GM18520 (cell line): ENCODE measurements around the gene ACOT7.
"Not testable (repeated sequence)": the region's sequence is repeated elsewhere in the genome, so short reads cannot be mapped to it uniquely, and the experiment has no call there.

Source experiments
- ATAC-seq: cut with Tn5 transposase; IDR thresholded peaks from one replicate; pipeline ENCODE4 v1.9.1; 2021; ENCODE audit not compliant: unreplicated experiment

The ACOT7 gene

DNA sequence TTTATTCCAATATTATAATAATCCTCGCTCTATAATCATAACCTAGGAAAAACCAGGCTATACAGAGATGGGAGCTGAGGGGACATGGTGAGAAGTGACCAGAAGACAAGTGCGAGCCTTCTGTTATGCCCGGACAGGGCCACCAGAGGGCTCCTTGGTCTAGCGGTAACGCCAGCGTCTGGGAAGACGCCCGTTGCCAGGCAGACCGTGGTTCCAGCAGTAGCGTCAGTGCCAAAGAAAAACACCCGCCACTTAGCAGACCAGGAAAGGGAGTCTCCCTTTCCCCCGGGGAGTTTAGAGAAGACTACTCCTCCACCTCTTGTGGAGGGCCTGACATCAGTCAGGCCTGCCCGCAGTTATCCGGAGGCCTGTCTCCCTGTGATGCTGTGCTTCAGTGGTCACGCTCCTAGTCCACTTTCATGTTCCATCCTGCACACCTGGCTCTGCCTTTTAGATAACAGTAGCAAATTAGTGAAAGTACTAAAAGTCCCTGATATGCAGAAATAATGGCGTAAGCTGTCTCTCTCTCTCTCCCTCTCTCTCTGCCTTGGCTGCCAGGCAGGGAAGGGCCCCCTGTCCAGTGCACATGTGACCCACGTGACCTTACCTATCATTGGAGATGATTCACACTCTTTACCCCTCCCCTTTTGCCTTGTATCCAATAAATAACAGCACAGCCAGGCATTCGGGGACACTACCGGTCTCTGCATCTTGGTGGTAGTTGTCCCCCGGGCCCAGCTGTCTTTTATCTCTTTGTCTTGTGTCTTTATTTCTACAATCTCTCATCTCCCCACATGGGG lies 30.3 kb downstream of the ACOT7 start:
- not testable (repeated sequence) for ATAC-seq

DNA sequence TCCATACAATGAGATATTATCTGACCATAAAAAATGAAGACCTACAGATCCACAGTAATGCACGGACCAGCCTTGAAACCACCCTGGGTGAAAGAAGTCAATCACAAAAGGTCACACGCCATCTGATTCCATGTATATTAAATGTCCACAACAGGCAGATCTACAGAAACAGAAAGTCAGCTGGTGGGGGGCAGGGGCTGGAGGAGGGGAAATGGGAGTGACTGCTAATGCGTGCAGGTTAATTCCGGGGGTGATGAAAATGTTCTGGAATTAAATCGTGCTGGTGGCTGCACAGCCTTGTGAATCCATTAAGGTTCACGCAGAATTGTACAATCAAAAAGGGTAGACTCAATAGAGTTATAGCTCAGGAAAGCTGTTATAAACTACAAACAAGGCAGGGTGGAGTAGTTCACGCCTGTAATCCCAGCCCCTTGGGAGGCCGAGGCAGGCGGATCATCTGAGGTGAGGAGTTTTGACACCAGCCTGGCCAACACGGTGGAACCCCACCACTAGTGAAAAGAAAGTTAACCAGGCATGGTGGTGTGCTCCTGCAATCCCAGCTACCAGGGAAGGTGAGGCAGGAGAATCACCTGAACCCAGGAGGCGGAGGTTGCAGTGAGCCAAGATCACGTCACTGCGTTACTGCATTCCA lies 32.3 kb downstream of the ACOT7 start:
- no peak for ATAC-seq

DNA sequence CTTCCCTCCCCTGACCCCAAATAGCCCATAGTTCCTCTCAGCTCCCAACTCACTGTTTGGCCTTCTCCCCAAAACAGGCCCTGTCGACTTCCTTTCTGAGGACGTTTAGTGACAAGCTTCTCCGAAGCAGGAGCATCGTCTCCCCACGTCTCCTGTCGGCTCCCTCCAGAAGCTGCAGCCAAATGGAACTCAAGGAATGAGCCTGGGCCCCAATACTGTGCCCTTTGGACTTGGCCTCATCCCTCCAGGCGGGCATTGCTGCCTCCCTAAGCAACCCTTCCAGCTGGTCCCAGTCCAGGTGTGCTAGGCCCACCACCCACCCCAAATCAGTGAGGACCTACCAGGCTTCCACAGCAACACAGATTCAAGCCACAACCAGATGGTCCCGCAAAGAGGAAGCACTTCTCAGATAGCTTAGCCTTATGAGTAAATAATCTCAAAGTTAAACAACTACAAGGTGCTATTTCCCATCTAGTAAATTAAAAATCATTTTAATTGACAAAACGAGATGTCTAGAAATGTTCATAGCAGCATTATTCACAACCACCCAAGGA lies 33.0 kb downstream of the ACOT7 start:
- ATAC-seq: no peak

DNA sequence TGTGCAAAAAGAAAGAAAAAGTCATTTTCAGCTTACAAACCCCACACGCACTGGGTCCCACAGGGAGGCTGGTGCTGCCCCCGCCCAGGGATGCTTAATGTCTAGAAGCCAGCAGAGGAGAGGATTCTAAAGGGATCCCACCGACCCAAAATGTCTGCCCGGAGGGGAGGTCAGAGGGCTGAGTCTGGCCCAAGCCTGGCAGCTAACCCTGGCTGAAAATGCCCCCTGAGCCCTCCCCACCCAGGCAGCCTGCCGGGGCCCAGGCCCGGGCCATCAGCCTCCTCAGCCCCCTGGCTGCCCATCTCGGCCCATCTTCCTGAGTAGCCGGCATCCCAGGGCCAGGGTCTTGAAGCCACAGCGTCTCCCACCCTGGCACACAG lies 33.5 kb downstream of the ACOT7 start:
- ATAC-seq: no peak

DNA sequence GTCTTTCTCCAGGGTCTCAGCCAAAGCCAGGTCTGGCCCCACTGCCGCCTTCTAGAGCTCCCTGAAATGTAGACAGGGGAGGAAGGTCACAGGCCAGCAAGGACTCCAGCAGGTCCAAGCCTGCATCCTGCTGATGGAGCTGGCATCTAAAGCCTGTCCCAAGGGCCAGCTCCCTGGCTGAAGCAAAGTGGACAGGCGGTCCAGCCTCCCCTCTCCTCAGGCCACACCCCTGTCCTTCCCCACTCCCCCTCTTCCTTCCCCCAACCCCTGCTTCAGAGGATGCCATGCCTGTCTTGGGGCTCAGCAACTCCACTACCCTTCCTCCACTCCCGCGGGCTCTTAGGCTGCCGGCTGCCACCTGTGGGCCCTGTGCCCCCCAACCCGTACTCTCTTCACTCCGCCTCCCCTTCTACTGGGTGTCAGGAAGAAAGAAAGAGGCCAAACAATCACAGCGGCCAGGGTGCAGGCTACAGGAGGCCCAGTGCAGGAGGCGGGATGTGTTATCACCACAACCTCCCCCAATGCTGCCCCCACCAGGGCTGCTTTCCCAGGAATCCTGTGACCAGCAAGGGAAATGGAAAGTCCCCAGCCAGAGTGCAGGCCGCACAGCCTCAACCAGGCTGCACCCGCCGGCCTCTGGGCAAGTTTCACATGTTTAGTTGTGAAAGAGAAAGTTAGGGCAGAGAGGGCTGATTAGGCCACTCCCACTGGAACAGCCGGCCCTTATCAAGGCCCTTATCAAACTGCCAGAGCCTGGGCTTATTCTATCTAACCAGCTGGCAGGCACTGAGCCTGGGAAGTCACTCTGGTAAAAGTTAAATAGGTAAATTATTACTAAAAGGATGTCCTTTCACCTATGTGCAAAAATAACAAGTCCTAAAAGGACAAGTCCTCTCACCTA lies 34.1 kb downstream of the ACOT7 start:
- peak; percentile 59 for ATAC-seq

DNA sequence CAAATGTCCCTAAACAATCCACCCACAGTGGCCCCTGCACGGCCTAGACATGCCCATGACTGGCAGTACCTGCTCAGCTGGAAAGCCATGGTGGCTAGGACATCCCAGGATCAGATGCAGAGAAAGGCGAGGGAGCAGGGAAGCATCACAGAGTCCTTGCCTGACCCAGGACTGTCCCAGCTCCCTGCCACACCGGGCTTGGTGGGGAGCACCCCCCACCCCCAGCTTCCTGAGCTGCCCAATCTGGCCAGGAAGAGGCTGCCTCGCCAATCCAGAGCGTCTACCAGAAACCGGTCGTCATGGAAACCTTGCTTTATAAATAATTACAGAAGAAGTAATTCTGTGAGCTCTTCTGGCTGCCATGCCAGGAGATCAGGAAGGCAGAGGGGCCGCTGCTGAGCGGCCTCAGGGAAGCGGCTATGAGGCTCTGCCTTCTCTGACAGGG lies 34.8 kb downstream of the ACOT7 start:
- no peak for ATAC-seq

DNA sequence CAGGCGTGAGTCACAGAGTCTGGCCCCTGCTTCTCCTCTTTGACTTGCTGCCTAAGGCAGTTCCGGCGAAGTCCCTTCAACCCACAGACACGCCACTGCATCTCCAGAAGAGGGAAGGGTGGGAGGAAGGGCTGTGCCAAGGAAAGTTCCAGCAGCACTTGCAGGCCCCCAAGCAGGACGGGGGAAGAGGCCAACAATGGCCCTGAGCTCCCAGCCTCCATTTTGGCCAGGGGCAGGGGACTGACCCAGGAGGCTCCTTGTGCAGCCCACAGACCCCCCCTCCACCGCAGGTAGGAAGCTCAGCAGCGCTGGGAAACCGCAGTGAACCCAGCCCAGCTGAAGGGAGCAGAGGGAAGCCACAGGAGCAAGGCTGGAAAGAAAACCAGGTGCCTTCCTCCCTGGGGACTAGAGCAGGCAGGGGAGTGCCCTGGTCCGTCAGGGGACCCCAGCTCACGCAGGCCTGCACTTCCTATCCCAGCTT lies 35.4 kb downstream of the ACOT7 start:
- no peak for ATAC-seq

DNA sequence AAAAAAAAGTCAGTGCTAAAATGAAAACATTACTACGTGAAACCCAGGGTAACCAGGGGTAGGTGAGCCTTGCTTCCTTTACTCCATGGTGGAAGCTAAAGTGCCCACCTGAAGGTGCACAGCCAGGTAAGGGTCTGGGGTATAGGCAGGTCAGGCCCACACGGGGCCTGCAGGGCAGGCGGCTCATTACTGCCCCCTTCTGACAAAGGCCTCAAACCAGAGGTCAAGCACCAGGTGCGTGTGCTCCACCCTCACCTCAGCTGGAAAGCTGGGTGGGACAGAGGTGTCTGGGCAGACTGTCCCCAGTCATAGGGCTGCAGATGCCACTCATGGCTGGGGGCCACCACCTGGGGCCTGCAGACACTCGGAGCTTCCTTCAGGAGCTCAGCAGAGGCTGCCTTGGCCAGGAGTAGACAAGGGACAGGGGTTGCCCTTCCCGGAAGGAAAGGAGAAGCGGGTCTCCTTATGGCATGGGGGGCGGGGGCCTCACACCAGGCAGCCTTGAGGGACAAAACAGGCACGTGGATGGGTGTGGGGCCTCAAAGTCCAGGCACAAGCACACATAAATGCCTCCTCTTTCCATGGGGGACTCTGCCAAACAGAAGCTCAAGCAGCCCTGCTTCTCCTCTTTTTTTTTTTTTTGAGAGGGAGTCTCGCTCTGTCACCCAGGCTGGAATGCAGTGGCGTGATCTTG lies 36.2 kb downstream of the ACOT7 start:
- ATAC-seq: no peak

DNA sequence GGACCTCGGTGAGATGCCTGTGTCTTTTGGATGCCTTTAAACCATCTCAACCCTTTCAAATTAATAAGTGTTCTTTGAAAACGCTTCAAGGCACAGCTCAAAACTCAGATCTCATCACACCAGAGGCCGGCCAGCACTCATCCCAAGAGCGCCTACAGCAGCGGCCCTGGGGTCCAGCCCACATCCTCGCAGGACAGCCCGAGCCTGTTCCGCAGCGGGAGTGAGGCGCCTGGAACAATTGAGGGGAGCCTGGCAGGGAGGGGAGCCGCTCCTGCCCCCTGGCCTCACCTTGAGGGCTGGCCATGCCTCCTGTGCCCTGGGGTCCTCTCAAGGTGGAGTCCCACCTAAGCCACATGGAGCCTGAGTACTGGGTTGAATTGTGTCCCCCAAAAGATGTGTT lies 37.9 kb downstream of the ACOT7 start:
- no peak for ATAC-seq

DNA sequence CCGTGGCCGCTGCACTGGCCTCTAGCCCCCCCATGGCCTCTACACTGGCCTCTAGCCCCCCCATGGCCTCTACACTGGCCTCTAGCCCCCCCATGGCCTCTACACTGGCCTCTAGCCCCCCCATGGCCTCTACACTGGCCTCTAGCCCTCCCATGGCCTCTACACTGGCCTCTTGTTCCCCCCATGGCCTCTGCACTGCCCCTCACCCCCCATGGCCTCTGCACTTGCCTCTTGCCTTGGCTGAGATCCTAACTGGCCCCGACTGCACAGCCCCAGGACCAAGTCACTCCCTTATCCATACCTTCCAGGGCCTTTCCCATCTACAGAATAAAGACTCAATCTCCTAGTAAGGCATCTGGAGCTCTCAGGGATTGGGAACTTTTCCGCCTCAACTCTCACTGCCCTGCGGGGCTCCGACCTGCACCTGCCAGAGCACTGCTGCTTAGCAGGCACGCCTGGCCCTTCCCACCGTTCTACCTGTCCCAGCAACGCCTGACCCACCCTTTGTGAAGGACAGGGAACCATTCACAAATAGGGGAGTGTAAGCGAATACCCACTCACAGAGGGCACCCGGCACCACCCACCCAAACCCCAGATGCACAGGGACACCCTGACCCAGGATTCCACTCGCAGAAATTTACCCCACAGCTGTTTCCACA lies 38.8 kb downstream of the ACOT7 start:
- ATAC-seq: no peak

DNA sequence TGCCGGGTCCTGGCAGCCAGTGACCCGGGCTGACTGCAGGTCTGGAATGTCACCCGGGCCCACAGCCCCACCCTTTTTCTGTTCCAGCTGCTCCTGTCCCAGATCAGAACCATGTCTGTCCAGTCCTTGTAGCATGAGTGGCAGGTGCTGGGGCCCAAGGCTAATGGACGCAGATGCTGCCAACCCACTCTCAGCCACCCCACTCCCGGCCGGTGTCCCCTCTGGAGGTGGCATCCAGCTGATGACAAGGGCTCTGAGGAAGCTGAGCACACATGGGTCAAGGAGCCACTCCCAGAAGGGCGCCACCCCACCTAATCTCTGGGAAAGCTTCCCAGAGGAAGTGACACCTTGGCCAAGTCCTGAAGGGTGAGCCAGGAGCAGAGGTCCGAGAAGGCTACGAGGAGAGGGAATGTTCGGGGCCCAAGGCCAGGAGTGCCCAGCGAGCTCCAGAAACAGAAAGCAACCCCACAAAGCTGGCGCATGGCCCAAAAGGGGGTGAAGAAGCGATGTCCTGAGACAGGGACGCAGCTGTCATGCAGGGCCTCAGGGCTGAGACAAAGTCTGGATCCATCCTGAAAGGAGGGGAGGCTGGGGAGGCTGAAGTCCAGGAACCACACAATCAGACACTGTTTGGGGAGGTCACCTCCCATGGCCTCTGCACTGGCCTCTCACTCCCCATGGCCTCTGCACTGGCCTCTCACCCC lies 39.5 kb downstream of the ACOT7 start:
- no peak for ATAC-seq

DNA sequence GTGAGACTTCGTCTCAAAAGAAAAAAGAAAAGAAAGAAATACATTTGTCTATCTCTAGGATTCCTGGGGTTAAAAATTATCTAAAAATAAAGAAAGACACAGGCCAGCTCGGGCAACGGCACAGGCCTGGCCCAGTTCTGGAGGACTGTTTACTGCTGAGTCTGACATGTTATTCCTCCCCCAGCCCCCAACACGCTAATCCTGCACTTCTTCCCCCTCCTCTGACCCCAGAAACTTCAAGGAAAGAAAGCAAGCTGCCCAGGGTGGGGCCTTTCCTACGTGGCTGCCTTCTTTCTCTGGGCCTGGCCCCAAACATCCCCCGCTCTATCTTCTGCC lies 40.0 kb downstream of the ACOT7 start:
- no peak for ATAC-seq

DNA sequence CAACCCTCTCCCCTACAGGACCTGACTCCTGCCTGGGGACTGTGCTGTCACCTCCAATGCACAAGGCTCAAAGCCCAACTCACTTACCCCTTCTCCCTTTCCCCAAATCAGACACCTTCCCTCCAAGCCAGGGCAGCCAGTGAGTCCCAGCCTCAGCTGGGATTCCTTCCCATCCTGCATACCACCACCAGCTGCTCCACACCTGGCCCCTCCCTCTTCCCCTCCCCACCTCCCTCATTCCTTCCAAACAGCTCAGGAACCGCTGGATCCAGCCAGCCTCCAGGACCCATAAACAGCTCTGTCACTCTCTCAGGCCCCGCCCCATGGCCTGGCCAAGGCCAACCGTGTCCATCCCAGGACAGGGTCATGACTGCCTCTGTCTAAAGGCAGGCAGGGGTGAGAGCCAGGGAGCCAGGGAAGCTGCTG lies 41.4 kb downstream of the ACOT7 start:
- no peak for ATAC-seq

DNA sequence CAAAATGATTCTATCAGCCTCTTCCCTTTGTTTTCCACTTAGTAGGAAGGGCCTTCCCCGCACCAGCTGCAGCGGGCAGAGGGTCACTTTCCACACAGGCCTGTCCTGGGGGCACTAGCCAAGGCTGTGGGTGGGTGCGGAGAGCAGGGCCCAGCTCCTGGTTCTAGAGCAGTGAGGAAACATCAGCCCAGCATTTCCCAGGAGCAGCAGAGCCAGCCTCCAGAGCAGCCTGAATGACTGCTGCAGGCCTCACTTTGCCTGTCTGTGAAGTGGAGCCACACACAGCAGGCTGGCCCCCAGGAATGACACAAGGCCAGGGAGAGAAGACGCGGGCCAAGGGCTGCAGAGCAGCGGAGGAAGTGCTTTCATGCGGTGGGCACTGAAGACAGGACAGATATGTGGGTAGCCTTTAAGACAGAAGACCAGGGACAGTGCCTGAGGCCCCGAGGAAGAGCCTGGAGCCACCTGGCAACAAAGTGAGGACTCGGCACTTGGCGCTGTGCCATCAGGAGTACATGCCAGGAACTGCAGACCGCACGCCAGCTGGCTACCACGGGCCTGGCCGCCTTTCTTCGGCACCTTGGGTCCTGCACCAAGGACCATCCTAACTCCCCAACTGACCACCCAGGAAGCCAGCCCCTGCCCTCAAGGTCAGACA lies 42.0 kb downstream of the ACOT7 start:
- ATAC-seq: no peak

DNA sequence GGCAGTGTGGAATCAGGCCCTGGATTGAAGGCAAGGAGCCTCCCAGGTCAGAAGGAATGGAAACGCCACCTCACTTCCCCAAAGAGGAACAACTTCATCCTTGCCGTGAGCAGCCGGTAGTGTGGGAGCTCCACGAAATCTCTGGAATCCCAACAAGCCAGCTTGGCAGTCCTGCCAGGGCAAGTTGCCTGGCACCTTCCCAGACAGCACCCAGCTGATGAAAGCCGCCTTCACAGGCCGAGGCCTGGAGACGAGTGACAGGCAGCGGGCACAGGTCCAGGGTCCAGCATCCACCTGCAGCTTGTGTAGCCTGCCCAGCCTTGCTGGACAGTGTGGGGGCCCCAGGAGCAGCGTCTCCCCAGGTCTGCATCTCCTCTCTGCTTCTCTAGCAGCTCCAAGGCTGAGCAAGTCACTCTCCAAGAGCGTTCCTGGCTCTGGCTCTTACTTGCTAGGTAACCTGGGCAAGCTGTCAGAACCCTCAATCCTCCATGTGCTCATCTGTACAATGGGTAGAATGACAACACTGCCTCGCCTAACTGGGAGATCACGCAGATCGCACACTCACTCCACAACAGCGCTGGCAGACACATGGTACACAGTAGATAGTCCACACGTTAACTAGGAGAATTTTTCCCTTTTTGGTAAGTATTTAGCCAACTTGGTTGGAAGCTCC lies 43.0 kb downstream of the ACOT7 start:
- no peak for ATAC-seq

DNA sequence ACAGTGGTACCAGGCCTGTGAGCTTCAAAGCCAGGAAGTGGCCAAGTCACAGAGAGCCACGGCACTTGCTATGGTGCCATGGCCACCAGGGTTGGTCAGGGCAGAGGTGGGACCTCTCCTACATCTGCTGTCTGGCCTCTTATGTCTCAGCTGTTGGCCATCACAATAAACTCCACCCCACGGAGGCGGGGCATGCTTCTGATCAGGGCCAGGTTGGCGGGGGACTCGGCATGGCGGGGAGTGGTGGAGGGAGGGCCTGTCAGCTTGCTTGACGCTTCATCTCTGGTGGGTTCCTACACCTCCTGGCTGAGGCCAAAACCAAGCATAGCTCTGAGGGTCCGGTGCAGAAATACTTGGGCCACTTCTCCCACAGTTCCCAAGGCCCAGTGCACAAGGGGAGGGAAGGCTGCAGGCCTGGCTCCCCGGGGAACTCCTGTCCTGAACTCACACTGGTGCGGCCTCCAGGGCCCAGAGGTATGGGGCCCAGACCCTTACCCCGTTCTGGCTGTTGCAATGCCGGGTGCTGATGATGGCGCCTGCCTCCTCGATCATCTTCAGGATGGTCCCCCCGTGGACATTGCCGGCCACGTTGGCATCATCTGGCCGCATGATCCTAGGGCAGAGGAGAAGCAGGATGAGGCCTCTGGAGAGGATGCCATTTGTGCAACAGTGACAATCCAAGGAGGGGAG lies 44.2 kb downstream of the ACOT7 start:
- ATAC-seq: no peak

DNA sequence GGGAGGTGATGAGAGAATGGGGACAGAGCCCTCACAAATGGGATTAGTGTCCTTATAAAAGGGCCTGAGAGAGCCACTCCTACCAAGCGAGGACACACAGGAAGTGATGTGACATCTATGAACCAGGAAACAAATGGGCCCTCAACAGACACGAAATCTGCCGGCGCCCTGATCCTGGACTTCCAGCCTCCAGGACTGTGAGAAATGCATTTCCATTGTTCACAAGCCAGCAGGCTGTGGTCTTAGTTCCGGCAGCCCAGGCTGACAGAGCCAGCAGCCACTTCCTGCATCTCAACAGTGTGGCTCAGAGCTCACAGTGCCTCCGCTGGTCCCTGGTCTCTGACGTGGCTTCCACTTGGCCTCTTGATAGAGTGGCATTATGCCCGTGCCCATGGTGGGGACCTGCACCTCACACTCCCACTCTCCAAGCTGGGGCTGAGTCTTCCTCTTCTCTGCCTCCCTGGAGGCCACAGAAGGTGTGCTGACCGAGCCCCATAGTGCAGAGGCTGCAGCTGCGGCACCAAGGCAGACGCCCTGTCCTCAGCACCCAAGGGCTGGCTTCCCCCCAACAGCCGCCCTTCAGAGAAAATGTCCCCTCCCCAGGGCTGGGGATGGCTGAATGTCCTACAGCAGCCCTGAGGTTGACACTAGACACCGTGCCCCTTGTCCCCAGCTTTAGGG lies 44.9 kb downstream of the ACOT7 start:
- ATAC-seq: no peak
